HG03045 (cell line): ENCODE measurements around the gene PPP5C.
"Not testable (repeated sequence)": the region's sequence is repeated elsewhere in the genome, so short reads cannot be mapped to it uniquely, and the experiment has no call there.

Source experiments
- ATAC-seq: cut with Tn5 transposase; IDR thresholded peaks from one replicate; pipeline ENCODE4 v1.9.1; 2021; ENCODE audit warnings: mild to moderate bottlenecking, moderate library complexity; ENCODE audit not compliant: unreplicated experiment

Gene PPP5C

GRCh38 chr19:46426506-46427162 lies 79.7 kb downstream of the PPP5C start:
- no peak for ATAC-seq

DNA sequence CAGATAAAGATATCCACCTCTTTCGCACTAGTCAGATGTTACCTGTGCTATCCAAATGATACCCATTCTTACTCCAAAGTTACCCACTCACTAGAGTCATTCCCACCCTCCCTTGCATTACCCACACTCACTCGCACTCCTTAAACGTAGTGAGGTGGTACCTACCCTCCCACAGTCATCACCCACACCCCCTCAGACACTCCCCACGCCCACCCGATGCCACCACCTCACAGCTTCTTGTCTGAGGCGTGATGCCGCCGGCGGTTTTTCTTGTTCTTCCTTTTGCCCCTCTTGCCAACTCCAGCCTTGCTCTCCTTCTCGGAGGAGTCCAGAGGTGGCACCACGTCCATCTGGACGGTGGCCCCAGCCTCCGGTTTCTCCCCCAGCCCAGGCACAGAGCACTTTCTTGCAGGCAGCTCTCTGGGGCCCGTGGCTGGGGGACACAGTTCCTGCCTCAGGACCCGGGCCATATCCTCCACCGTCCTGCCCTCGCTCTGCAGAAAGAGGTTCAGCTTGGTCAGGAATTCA lies 80.7 kb downstream of the PPP5C start:
- no peak for ATAC-seq

- ATAC-seq, result no peak
These were observed 81.6 kb downstream of the PPP5C start, which contains the start of gene PNMA8C for GRCh38 chr19:46428239-46429135. PNMA8C (minus strand) TSS chr19:46428936; CDS start chr19:46428359, 577 bp downstream.

DNA sequence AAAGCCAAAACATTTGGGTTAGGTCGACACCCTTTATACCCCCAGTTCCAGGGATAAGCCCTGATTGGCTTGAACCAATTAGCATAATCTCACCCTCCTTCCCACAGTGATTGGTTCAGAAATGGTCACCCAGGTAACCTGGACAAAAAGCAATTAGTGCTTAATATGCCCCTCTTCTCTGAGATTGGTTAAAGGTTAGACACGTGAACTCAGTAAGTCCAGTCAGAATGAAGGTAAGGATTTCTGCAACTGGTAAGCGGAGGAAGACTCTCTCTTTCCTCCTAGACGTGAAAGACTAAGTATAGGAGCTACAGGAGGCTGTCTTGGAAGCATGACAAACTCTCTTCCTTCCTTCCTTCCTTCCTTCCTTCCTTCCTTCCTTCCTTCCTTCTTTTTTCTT lies 83.1 kb downstream of the PPP5C start:
- ATAC-seq, result no peak

GRCh38 chr19:46431824-46432223 lies 84.9 kb downstream of the PPP5C start:
- no peak for ATAC-seq

- ATAC-seq, result not testable (repeated sequence)
These were observed 86.6 kb downstream of the PPP5C start for GRCh38 chr19:46433470-46433869.

DNA sequence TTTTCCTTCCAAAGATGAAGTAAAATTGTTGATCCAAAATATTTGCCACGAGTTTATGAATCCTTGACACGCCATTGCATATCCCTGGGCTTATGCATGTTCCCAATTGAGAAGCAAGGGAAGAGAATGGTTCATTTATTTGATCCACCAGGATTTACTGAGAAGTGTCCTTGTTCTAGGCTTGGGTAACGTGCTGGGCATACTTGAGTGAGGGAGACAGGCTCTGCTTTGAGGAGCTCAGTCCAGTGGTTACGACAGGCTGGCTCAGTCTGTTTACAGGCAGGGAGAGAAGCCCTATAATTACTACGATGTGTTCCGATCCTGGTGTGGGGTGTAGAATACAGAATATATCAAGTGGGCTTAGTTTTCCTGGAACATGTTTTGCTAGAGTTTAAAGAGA lies 88.1 kb downstream of the PPP5C start:
- ATAC-seq, result no peak

- ATAC-seq, result not testable (repeated sequence)
These were observed 88.8 kb downstream of the PPP5C start for GRCh38 chr19:46435689-46436088.
